Measurements from ENCODE around the gene ATG16L2. TPM values are rescaled to one million over a fixed set of nuclear protein-coding genes. Genes with fewer than 3 reads are reported as not detected.

Gene ATG16L2
- total RNA-seq, 4 donors from 2014 or later, result 26.9 to 60.0 (median 36.6) TPM

- no peak for DNase-seq (ENCODE audit: low spot score in 2 of 2)
- Histone ChIP-seq H3K9me3 (no peaks in the 10 kb centered on the region), H3K27ac (no peak overlapping the region), H3K4me3 (no peak overlapping the region), H3K27me3 (no peaks in the 10 kb centered on the region), H3K36me3 (peaks cover 0 to 3% (median 0%) of the 10 kb centered on the region in 3 donors), H3K4me1 (peaks cover 0 to 36% (median 10%) of the 10 kb centered on the region in 4 donors)
- TF ChIP-seq POLR2A (IDR thresholded peaks at IDR 0.05) (no peak), CTCF (IDR thresholded peaks at IDR 0.05) (no peak), EP300 (IDR thresholded peaks at IDR 0.05) (no peak)
- 67 to 69% methylated on average over 6 of the region's 6 CpGs for WGBS, 2 donors
Observed at GRCh38 chr11:72773696-72774095, 40.5 kb upstream of the ATG16L2 start.

GRCh38 chr11:72774499-72774898 is 39.7 kb upstream of the ATG16L2 start:
- peaks cover 0 to 40% (median 11%) of the 10 kb centered on the region in 4 donors for H3K4me1 ChIP-seq
- H3K27ac ChIP-seq, result no peak overlapping the region
- H3K9me3 ChIP-seq, result no peaks in the 10 kb centered on the region
- TF ChIP-seq CTCF (IDR thresholded peaks at IDR 0.05), result no peak
- TF ChIP-seq POLR2A (IDR thresholded peaks at IDR 0.05), result no peak
- TF ChIP-seq EP300 (IDR thresholded peaks at IDR 0.05), result no peak
- peaks cover 0 to 3% (median 0%) of the 10 kb centered on the region in 3 donors for H3K36me3 ChIP-seq
- H3K27me3 ChIP-seq, result no peaks in the 10 kb centered on the region
- 65 to 78% methylated on average over 6 of the region's 6 CpGs for WGBS, 2 donors
- DNase-seq (ENCODE audit: low spot score in 2 of 2), result no peak
- H3K4me3 ChIP-seq, result no peak overlapping the region

- Histone ChIP-seq H3K9me3 (no peaks in the 10 kb centered on the region), H3K27ac (no peak overlapping the region), H3K36me3 (peaks cover 0 to 3% (median 0%) of the 10 kb centered on the region in 3 donors), H3K4me1 (peaks cover 0 to 50% (median 19%) of the 10 kb centered on the region in 4 donors), H3K27me3 (no peaks in the 10 kb centered on the region), H3K4me3 (no peak overlapping the region)
- 86 to 87% methylated on average over 6 to 7 of the region's 7 CpGs for WGBS, 2 donors
- no peak for TF ChIP-seq CTCF (IDR thresholded peaks at IDR 0.05)
- TF ChIP-seq POLR2A (IDR thresholded peaks at IDR 0.05), result no peak
- TF ChIP-seq EP300 (IDR thresholded peaks at IDR 0.05), result no peak
- DNase-seq (ENCODE audit: low spot score in 2 of 2), result no peak
Observed at GRCh38 chr11:72775288-72776110, 38.7 kb upstream of the ATG16L2 start.

GRCh38 chr11:72776117-72776843 is 37.9 kb upstream of the ATG16L2 start:
- H3K4me3 ChIP-seq, result no peak overlapping the region
- WGBS, 2 donors, result 86 to 92% methylated on average over 5 to 9 of the region's 9 CpGs
- H3K27me3 ChIP-seq, result no peaks in the 10 kb centered on the region
- peaks cover 0 to under 1% (median 0%) of the 10 kb centered on the region in 3 donors for H3K36me3 ChIP-seq
- peaks cover 0 to 57% (median 26%) of the 10 kb centered on the region in 4 donors for H3K4me1 ChIP-seq
- H3K9me3 ChIP-seq, result no peaks in the 10 kb centered on the region
- no peak for DNase-seq (ENCODE audit: low spot score in 2 of 2)
- no peak for TF ChIP-seq EP300 (IDR thresholded peaks at IDR 0.05)
- TF ChIP-seq POLR2A (IDR thresholded peaks at IDR 0.05), result no peak
- TF ChIP-seq CTCF (IDR thresholded peaks at IDR 0.05), result no peak
- no peak overlapping the region for H3K27ac ChIP-seq

Measured in tibial nerve (tissue), 4 donors.